Fibroblast of the aortic adventitia (primary cell): Measurements from ENCODE around the gene DPP4. TPM values are rescaled to one million over a fixed set of nuclear protein-coding genes. Genes with fewer than 3 reads are reported as not detected.

Experiments used
- DNase-seq: peaks from one replicate; pipeline ENCODE4 v3.0.0-alpha.2; 2010; ENCODE audit warnings: low read depth
- H3K4me3 ChIP-seq: 2 replicates; pipeline ENCODE4 v1.5.1; 2011; ENCODE audit warnings: low read depth, mild to moderate bottlenecking, control low read depth, low read length, moderate library complexity
- total RNA-seq: library from RNA; depleted of rRNA; stranded (reverse); fragments of >200 nt; gene quantifications from 2 replicates; pipeline ENCODE4 v1.2.3, GENCODE V29; 2012; ENCODE audit warnings: low replicate concordance
- TF ChIP-seq, protein P1 (sequence below): IDR thresholded peaks from 2 replicates; pipeline ENCODE4 v1.5.1; 2011; ENCODE audit warnings: mild to moderate bottlenecking, low read length, control low read depth, inconsistent platforms; ENCODE audit not compliant: insufficient read depth

Gene DPP4
- total RNA-seq, 1 donor, result 203 TPM

- DNase-seq, result no peak
- TF ChIP-seq, protein P1, sequence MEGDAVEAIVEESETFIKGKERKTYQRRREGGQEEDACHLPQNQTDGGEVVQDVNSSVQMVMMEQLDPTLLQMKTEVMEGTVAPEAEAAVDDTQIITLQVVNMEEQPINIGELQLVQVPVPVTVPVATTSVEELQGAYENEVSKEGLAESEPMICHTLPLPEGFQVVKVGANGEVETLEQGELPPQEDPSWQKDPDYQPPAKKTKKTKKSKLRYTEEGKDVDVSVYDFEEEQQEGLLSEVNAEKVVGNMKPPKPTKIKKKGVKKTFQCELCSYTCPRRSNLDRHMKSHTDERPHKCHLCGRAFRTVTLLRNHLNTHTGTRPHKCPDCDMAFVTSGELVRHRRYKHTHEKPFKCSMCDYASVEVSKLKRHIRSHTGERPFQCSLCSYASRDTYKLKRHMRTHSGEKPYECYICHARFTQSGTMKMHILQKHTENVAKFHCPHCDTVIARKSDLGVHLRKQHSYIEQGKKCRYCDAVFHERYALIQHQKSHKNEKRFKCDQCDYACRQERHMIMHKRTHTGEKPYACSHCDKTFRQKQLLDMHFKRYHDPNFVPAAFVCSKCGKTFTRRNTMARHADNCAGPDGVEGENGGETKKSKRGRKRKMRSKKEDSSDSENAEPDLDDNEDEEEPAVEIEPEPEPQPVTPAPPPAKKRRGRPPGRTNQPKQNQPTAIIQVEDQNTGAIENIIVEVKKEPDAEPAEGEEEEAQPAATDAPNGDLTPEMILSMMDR, result no peak
- H3K4me3 ChIP-seq, result peak overlapping the region; percentile 15
Observed at GRCh38 chr2:162069267-162069903, 4.6 kb downstream of the DPP4 start.

DNA sequence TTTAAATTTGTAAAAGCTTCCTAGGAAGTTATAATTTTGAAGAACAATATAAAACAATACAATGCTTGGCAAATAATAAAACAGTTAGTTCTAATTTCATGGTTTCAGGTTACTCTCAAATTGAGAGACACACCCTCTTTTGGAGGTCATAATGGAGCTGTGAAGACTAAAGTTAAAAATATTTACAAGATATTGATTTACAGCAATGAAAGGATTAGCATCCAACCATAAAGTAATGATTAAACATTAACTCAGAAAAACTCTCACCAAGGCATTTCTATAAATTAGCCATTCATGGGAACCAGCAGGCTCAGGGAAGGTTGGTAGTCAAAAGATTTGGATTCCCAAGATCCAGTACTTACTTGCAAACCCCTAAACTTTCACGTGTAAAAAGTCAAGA lies 6.4 kb downstream of the DPP4 start:
- no peak overlapping the region for H3K4me3 ChIP-seq
- DNase-seq, result no peak
- TF ChIP-seq, protein P1, result no peak

GRCh38 chr2:162065767-162066166 lies 8.2 kb downstream of the DPP4 start:
- H3K4me3 ChIP-seq, result no peak overlapping the region
- TF ChIP-seq, protein P1, result no peak
- no peak for DNase-seq

- no peak for DNase-seq
- TF ChIP-seq, protein P1, result no peak
- no peak overlapping the region for H3K4me3 ChIP-seq
Observed at GRCh38 chr2:162063899-162064298, 10.1 kb downstream of the DPP4 start.

- no peak overlapping the region for H3K4me3 ChIP-seq
- TF ChIP-seq, protein P1, result no peak
- no peak for DNase-seq
Observed at GRCh38 chr2:162063281-162063680, 10.7 kb downstream of the DPP4 start.

- TF ChIP-seq, protein P1, result no peak
- DNase-seq, result no peak
- H3K4me3 ChIP-seq, result no peak overlapping the region
Observed at GRCh38 chr2:162062559-162062958, 11.5 kb downstream of the DPP4 start.

GRCh38 chr2:162061021-162061420 lies 13.0 kb downstream of the DPP4 start:
- no peak overlapping the region for H3K4me3 ChIP-seq
- no peak for DNase-seq
- TF ChIP-seq, protein P1, result no peak
